HFFc6 (cell line): ENCODE results near the gene CARTPT. TPM values are rescaled to one million over a fixed set of nuclear protein-coding genes. Genes with fewer than 3 reads are reported as not detected.

Experiments
- DNase-seq: peaks from one replicate; pipeline ENCODE4 v3.0.0-alpha.2; 2018
- H3K27ac Mint-ChIP-seq: 2 replicates; pipeline ENCODE4 v1.8.0; 2020; ENCODE audit warnings: mild to moderate bottlenecking, mixed read lengths
- H3K27me3 Mint-ChIP-seq: 2 replicates; pipeline ENCODE4 v1.8.0; 2021; ENCODE audit warnings: mild to moderate bottlenecking, moderate library complexity, mixed read lengths; ENCODE audit not compliant: insufficient read depth
- H3K36me3 Mint-ChIP-seq: 2 replicates; pipeline ENCODE4 v1.8.0; 2021; ENCODE audit warnings: low read depth, mixed read lengths
- H3K4me1 Mint-ChIP-seq: 2 replicates; pipeline ENCODE4 v1.8.0; 2020; ENCODE audit warnings: low read depth, mixed read lengths
- H3K4me3 Mint-ChIP-seq: 2 replicates; pipeline ENCODE4 v1.8.0; 2020; ENCODE audit warnings: mild to moderate bottlenecking, moderate library complexity, mixed read lengths
- H3K9me3 Mint-ChIP-seq: 2 replicates; pipeline ENCODE4 v1.8.0; 2020; ENCODE audit warnings: mild to moderate bottlenecking, mixed read lengths
- total RNA-seq, 6 experiments: library from RNA; stranded (reverse); fragmentation: NEBNext Ultra II Directional; extraction: Animal tissue kit (Norgen Biotek cat#: 25700); gene quantifications; 2 replicates in 1 of 6; 3 replicates in 5 of 6; pipeline ENCODE4 v1.2.3, GENCODE V29; 2021
- TF ChIP-seq, protein P1 (sequence below): fragments of 200-600 bp; sonication (generic); IDR thresholded peaks from 2 replicates; pipeline ENCODE4 v1.5.0; 2021; ENCODE audit warnings: antibody characterized with exemption, mild to moderate bottlenecking

The CARTPT gene
- total RNA-seq, 6 experiments from 2014 or later, result not detected

DNA sequence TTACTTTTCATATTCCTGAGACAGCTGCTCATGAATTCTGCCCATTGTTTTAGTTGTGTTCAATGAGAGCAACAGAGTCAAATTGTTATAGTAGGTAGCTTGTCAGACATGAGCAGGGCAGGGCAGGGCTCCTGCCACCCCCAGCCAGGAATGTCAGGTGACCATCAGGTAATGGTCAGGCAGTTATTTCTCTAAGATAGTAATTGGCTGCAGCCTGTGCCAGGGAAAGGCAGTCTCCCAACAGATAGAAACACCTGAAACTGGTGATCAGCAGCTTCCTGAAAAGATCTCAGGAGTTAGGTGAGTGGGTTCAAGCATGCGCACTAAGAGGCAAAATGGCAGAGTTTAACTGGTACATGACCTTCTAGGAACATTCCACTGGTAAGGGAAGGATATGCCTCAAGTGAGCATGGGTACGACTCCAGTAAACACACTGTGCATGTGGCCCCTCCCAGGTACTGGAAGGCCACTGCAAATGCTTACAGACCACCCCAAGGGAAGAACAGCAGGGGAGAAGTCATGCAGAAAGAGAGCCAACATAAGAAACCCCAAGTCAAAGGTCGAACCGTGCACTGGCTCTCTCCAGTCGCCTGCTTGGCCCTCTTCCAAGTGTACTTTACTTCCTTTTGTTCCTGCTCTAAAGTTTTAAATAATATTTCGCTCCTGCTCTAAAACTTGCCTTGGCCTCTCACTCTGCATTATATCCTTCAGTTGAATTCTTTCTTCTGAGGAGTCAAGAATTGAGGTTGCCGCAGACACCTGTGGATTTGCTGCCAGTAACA lies 25.1 kb downstream of the CARTPT start:
- H3K27ac Mint-ChIP-seq, result no peak overlapping the region
- no peaks in the 10 kb centered on the region for H3K9me3 Mint-ChIP-seq
- no peaks in the 10 kb centered on the region for H3K36me3 Mint-ChIP-seq
- TF ChIP-seq, protein P1, sequence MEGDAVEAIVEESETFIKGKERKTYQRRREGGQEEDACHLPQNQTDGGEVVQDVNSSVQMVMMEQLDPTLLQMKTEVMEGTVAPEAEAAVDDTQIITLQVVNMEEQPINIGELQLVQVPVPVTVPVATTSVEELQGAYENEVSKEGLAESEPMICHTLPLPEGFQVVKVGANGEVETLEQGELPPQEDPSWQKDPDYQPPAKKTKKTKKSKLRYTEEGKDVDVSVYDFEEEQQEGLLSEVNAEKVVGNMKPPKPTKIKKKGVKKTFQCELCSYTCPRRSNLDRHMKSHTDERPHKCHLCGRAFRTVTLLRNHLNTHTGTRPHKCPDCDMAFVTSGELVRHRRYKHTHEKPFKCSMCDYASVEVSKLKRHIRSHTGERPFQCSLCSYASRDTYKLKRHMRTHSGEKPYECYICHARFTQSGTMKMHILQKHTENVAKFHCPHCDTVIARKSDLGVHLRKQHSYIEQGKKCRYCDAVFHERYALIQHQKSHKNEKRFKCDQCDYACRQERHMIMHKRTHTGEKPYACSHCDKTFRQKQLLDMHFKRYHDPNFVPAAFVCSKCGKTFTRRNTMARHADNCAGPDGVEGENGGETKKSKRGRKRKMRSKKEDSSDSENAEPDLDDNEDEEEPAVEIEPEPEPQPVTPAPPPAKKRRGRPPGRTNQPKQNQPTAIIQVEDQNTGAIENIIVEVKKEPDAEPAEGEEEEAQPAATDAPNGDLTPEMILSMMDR, result no peak
- DNase-seq, result no peak
- H3K4me1 Mint-ChIP-seq, result no peaks in the 10 kb centered on the region
- peaks cover 5% of the 10 kb centered on the region for H3K27me3 Mint-ChIP-seq
- no peak overlapping the region for H3K4me3 Mint-ChIP-seq

DNA sequence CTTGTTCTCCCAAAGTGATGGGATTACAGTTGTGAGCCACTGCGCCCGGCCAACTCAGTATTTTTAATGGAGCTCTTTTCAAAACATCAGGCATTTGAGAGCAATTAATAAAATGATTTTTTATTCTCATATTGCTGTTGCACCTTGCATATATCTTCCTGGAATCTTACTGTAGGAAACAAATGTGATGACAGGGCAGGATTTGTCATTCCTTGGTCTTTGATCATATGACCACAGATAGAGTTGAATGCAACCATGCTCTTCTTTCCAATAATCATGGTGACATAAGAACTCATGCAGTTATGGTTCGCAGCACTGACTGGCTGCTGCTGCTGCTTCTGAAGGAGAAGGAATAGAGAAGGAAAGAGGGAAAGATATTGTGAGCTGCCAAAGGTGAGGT lies 28.1 kb downstream of the CARTPT start:
- TF ChIP-seq, protein P1, result no peak
- Mint-ChIP-seq H3K9me3 (no peaks in the 10 kb centered on the region), H3K4me3 (no peak overlapping the region), H3K27ac (no peak overlapping the region), H3K27me3 (peaks cover 10% of the 10 kb centered on the region), H3K4me1 (no peaks in the 10 kb centered on the region), H3K36me3 (no peaks in the 10 kb centered on the region)
- no peak for DNase-seq

DNA sequence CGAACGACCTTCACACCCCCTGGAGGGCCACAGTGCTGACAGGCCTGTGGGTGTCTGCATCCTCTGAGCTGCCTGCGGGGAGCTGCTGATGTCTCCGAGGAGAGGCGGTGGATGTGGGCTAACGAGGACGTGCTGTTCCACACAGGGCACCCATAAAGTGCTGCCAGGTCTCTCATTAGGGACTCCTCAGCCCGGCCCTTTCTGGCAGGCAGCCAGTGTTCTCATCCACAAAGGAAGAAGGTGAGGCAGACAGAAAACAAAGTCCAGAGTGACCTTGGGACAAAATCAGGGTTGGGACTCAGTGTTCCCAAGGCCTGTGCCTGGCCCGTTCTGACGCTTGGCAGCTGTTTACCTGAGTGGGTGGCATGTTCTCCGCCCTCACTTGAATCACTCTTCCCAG lies 29.3 kb downstream of the CARTPT start:
- H3K27ac Mint-ChIP-seq, result no peak overlapping the region
- peaks cover 15% of the 10 kb centered on the region for H3K27me3 Mint-ChIP-seq
- no peak for DNase-seq
- no peaks in the 10 kb centered on the region for H3K9me3 Mint-ChIP-seq
- TF ChIP-seq, protein P1, result no peak
- no peaks in the 10 kb centered on the region for H3K36me3 Mint-ChIP-seq
- H3K4me3 Mint-ChIP-seq, result no peak overlapping the region
- H3K4me1 Mint-ChIP-seq, result no peaks in the 10 kb centered on the region

DNA sequence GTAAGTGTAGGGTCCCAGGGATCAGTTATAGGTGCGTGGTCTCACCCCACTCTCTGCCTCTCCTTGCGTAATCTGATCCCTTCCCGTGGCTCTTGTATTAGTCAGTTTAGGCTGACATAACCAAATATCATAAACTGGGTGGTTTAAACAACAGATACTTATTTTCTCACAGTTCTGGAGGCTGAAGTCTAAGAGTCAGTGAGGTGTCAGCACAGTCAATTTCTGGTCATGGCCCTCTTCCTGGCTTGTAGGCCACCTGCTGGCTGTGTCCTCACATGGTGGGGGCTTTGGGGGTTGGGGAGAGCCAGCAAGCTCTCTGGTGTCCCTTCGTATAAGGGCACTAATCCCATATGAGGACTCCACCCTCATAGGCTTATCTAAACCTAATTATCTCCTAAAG lies 32.3 kb downstream of the CARTPT start:
- Mint-ChIP-seq H3K36me3 (no peaks in the 10 kb centered on the region), H3K4me1 (no peaks in the 10 kb centered on the region), H3K9me3 (no peaks in the 10 kb centered on the region), H3K4me3 (no peak overlapping the region), H3K27me3 (peaks cover 15% of the 10 kb centered on the region), H3K27ac (no peak overlapping the region)
- DNase-seq, result no peak
- TF ChIP-seq, protein P1, result no peak

DNA sequence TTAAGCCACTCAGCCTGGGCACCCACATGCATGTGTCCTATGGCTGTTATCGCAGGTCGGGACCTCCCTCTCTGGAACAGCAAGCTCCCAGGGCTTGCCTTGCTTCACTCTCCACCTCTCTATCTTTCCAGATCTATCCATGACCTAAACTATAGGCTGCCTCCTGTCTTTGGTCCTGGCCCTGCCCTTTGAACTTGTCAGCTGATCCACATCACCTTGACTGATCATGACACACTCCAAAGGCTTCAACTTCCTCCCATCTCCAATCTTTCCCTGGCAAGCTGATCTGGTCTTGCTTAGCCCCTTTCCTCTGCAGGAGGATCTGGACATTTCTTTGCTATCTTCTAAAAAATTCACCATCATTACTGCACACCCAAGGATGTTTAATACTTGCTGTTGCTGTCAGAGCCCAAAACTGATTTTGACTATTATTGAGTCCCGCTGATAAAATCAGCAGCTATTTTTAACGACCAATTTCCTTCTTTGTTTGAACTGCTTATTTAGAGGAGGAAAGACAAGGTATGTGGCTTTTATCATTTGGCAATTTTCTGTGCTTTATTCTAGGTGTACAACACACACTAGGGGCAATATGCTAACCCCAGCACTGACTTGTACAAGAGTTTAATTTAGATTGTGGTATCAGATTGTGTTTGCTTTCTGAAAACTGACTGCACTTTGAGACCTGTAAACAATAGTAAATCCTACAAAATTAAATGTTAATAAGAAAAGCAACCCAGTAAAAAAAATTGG lies 33.5 kb downstream of the CARTPT start:
- Mint-ChIP-seq H3K36me3 (no peaks in the 10 kb centered on the region), H3K4me1 (peaks cover 5% of the 10 kb centered on the region), H3K27me3 (peaks cover 18% of the 10 kb centered on the region; the same call in 1 of the 2 replicates), H3K4me3 (no peak overlapping the region), H3K9me3 (no peaks in the 10 kb centered on the region), H3K27ac (no peak overlapping the region)
- no peak for DNase-seq
- TF ChIP-seq, protein P1, result no peak
